Endodermal cell (in vitro differentiated cells): ENCODE data around the gene KIF2A. TPM values are rescaled to one million over a fixed set of nuclear protein-coding genes. Genes with fewer than 3 reads are reported as not detected.
A peak's percentile ranks its signal among the peaks of the same experiment; 100 is the strongest.

ENCODE experiments used
- DNase-seq: peaks from one replicate; pipeline ENCODE4 v3.0.0-alpha.2; 2017
- H3K27ac ChIP-seq: 2 replicates; pipeline ENCODE4 v1.5.1; 2013; ENCODE audit warnings: mild to moderate bottlenecking, low read depth, low read length, moderate library complexity
- H3K27me3 ChIP-seq: 2 replicates; pipeline ENCODE4 v1.6.1; 2013; ENCODE audit warnings: mild to moderate bottlenecking, low read length, moderate library complexity; ENCODE audit not compliant: insufficient read depth, control insufficient read depth, poor library complexity, severe bottlenecking
- H3K36me3 ChIP-seq: 2 replicates; pipeline ENCODE4 v1.7.0; 2013; ENCODE audit warnings: mild to moderate bottlenecking, low read length, moderate library complexity; ENCODE audit not compliant: control insufficient read depth, insufficient read depth
- H3K4me1 ChIP-seq: one replicate; pipeline ENCODE4 v1.7.0; 2013; ENCODE audit warnings: low read length; ENCODE audit not compliant: control insufficient read depth, insufficient read depth
- H3K4me3 ChIP-seq: 2 replicates; pipeline ENCODE4 v1.5.1; 2013; ENCODE audit warnings: mild to moderate bottlenecking, low read length, moderate library complexity
- H3K9ac ChIP-seq: 2 replicates; pipeline ENCODE4 v1.6.1; 2013; ENCODE audit warnings: mild to moderate bottlenecking, low read length, moderate library complexity; ENCODE audit not compliant: poor library complexity, severe bottlenecking; ENCODE audit errors: extremely low read depth
- H3K9me3 ChIP-seq: 2 replicates; pipeline ENCODE4 v1.6.1; 2013; ENCODE audit warnings: mild to moderate bottlenecking, low read length, moderate library complexity; ENCODE audit not compliant: control insufficient read depth
- H3K27ac Mint-ChIP-seq: 2 replicates; pipeline ENCODE4 v1.8.0; 2020; ENCODE audit warnings: mixed read lengths
- H3K27me3 Mint-ChIP-seq: 2 replicates; pipeline ENCODE4 v1.8.0; 2021; ENCODE audit warnings: mild to moderate bottlenecking, mixed read lengths; ENCODE audit not compliant: insufficient read depth
- H3K36me3 Mint-ChIP-seq: 2 replicates; pipeline ENCODE4 v1.8.0; 2020; ENCODE audit warnings: low read depth, mixed read lengths
- H3K4me1 Mint-ChIP-seq: 2 replicates; pipeline ENCODE4 v1.8.0; 2020; ENCODE audit warnings: mixed read lengths
- H3K4me3 Mint-ChIP-seq: 2 replicates; pipeline ENCODE4 v1.8.0; 2020; ENCODE audit warnings: mild to moderate bottlenecking, moderate library complexity, mixed read lengths
- H3K9me3 Mint-ChIP-seq: 2 replicates; pipeline ENCODE4 v1.8.0; 2020; ENCODE audit warnings: mild to moderate bottlenecking, mixed read lengths
- CTCF ChIP-seq: fragments of 200-600 bp; sonication (generic); conservative IDR thresholded peaks from 2 replicates; pipeline ENCODE4 v1.5.0; 2021; ENCODE audit warnings: antibody characterized with exemption, mild to moderate bottlenecking
- WGBS, 2 experiments: methylation state at CpG; one replicate each; pipeline versions ENCODE4 v1.1.5 to v1.1.7; 2013; ENCODE audit warnings: missing lambda C conversion rate in 2 of 2, mixed read lengths in 1 of 2; ENCODE audit not compliant: insufficient coverage in 1 of 2, insufficient read length in 1 of 2; 5-methylcytosine and 5-hydroxymethylcytosine counted together
- total RNA-seq, 2 donors: library from RNA; stranded (reverse); fragmentation: NEBNext Ultra II Directional in 1 of 2; extraction: Animal tissue kit (Norgen Biotek cat#: 25700) in 1 of 2; gene quantifications; 2 replicates in 1 of 2; 3 replicates in 1 of 2; pipeline ENCODE4 v1.2.1, GENCODE V29; 2021

Gene KIF2A
- total RNA-seq, 2 donors from 2014 or later, result 67.4 to 74.6 TPM

- 89% methylated on average over 4 of the region's 4 CpGs for WGBS, 2 experiments
- H3K27me3 Mint-ChIP-seq, result no peaks in the 10 kb centered on the region
- no peak for TF ChIP-seq CTCF
- Histone ChIP-seq H3K9me3 (no peaks in the 10 kb centered on the region), H3K4me1 (no peaks in the 10 kb centered on the region), H3K27ac (no peak overlapping the region), H3K36me3 (peaks cover 6% of the 10 kb centered on the region), H3K9ac (no peak overlapping the region), H3K4me3 (no peak overlapping the region), H3K27me3 (no peaks in the 10 kb centered on the region)
- peaks cover 15% of the 10 kb centered on the region for H3K4me1 Mint-ChIP-seq
- DNase-seq, result no peak
- no peaks in the 10 kb centered on the region for H3K9me3 Mint-ChIP-seq
- peak overlapping the region; percentile 50 for H3K27ac Mint-ChIP-seq
- H3K4me3 Mint-ChIP-seq, result no peak overlapping the region
- peaks cover 17% of the 10 kb centered on the region for H3K36me3 Mint-ChIP-seq
Observed at GRCh38 chr5:62326702-62327101, 20.7 kb downstream of the KIF2A start.

GRCh38 chr5:62327138-62328053 lies 21.4 kb downstream of the KIF2A start:
- H3K4me1 ChIP-seq, result no peaks in the 10 kb centered on the region
- DNase-seq, result no peak
- H3K9me3 ChIP-seq, result no peaks in the 10 kb centered on the region
- 91 to 96% methylated on average over 6 to 9 of the region's 9 CpGs for WGBS, 2 experiments
- H3K27ac Mint-ChIP-seq, result no peak overlapping the region
- H3K4me3 Mint-ChIP-seq, result no peak overlapping the region
- H3K9me3 Mint-ChIP-seq, result no peaks in the 10 kb centered on the region
- H3K27ac ChIP-seq, result no peak overlapping the region
- peaks cover 15% of the 10 kb centered on the region for H3K4me1 Mint-ChIP-seq
- no peak for TF ChIP-seq CTCF
- H3K4me3 ChIP-seq, result no peak overlapping the region
- H3K27me3 ChIP-seq, result no peaks in the 10 kb centered on the region
- no peaks in the 10 kb centered on the region for H3K27me3 Mint-ChIP-seq
- H3K36me3 Mint-ChIP-seq, result peaks cover 14% of the 10 kb centered on the region
- H3K36me3 ChIP-seq, result no peaks in the 10 kb centered on the region
- H3K9ac ChIP-seq, result no peak overlapping the region

GRCh38 chr5:62328772-62329491 lies 22.9 kb downstream of the KIF2A start:
- Mint-ChIP-seq H3K27me3 (no peaks in the 10 kb centered on the region), H3K4me1 (peaks cover 15% of the 10 kb centered on the region), H3K9me3 (no peaks in the 10 kb centered on the region), H3K4me3 (no peak overlapping the region), H3K36me3 (peaks cover 11% of the 10 kb centered on the region), H3K27ac (no peak overlapping the region)
- Histone ChIP-seq H3K27ac (no peak overlapping the region), H3K27me3 (no peaks in the 10 kb centered on the region), H3K9me3 (no peaks in the 10 kb centered on the region), H3K4me3 (no peak overlapping the region), H3K36me3 (peaks cover 5% of the 10 kb centered on the region), H3K4me1 (no peaks in the 10 kb centered on the region), H3K9ac (no peak overlapping the region)
- TF ChIP-seq CTCF, result no peak
- 67 to 74% methylated on average over 3 to 5 of the region's 7 CpGs for WGBS, 2 experiments
- no peak for DNase-seq
